Breast epithelium (tissue), 3 donors: ENCODE measurements around the gene EFNB3.

Experiments
- CTCF ChIP-seq, 3 donors: fragments of 450-650 bp; IDR thresholded peaks; one replicate each; pipeline ENCODE4 v1.5.1; 2016 to 2017; ENCODE audit warnings: antibody characterized with exemption in 3 of 3, mild to moderate bottlenecking in 3 of 3, moderate library complexity in 3 of 3
- POLR2A ChIP-seq: fragments of 450-650 bp; IDR thresholded peaks from one replicate; pipeline ENCODE4 v1.6.1; 2016; ENCODE audit warnings: antibody characterized with exemption, mild to moderate bottlenecking, moderate library complexity
- POLR2AphosphoS5 ChIP-seq, 3 donors: sonication (generic); formaldehyde crosslinking; IDR thresholded peaks; one replicate each; pipeline ENCODE4 v1.6.1; 2017; ENCODE audit warnings: antibody characterized with exemption in 3 of 3

- no peak for TF ChIP-seq POLR2A
- no peak for TF ChIP-seq CTCF (IDR thresholded peaks at IDR 0.05)
- TF ChIP-seq POLR2AphosphoS5 (IDR thresholded peaks at IDR 0.05) = no peak
Measured at GRCh38 chr17:7721612-7722011, 16.6 kb downstream of the EFNB3 start.
